HG03066 (cell line): Measurements from ENCODE around the gene AOPEP.
A peak's percentile ranks its signal among the peaks of the same experiment; 100 is the strongest.
"Not testable (repeated sequence)": the region's sequence is repeated elsewhere in the genome, so short reads cannot be mapped to it uniquely, and the experiment has no call there.

Source experiments
- ATAC-seq: cut with Tn5 transposase; IDR thresholded peaks from one replicate; pipeline ENCODE4 v1.9.1; 2021; ENCODE audit warnings: low read depth; ENCODE audit not compliant: unreplicated experiment

Gene AOPEP

DNA sequence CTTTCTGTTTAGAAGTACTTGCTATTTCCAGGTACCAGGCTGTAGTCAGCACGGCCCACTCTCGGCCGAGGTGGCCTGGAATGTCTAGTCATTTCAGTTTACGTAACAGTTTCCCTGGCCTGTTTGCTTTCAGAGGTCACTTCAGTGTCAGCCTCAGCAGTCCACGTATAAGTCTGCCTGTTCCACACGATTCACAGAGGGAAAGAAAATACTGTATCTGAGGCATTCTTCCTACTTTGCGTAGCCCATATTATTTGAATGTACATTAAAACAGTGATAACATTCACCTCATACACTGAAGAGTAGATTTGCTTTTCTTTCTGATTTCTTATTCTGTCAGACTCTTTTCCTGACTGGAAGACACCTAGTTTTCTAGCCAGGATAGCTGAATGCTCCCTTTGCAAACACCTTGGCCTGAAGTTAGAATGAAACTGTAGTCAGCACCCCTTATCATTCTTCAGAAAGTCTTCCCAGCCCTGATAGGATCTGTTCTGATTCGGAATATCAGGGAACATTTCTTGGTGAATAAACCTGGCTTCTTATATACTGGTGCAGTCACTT, 140.9 kb downstream of the AOPEP start:
- ATAC-seq, result no peak

DNA sequence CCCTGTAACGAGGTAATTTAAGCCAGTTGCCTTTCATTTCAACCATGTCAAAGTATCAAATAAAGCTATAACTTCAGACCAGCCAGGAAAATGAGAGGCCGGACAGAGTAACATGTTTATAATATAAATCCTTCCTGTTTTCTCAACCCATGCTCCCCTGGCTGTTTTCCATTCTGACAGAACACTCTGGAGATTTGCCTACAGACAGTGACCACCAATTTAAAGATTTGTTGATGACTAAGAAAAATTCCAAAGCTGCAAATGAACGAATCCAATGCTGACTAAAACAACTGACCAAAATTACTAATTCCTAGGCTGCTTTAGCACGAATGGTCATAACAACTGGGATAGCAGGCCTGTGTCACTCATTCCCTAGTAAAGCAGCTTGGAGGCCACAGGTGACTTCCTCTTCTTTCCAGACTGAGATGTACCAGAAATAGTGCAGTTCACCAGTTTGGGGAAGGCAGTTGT, 141.4 kb downstream of the AOPEP start:
- ATAC-seq, result no peak

DNA sequence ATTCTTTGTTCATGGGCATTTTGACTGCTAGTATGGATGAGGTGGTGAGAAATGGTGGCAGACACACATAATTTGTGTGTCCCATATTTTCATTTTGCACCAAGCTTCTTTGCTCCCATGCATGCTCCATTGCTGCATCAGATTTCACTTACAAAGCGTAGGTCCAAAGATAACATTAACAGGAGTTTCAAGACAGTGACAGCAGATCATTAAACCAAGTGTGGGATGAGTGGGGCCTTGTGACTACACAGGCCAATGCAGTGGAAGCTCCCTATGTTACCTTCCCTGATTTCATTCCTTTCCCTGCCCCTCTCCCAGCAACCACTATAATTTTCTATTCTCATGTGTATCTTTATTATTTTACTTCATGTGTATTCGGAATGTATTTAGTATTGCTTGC, 142.0 kb downstream of the AOPEP start:
- no peak for ATAC-seq

DNA sequence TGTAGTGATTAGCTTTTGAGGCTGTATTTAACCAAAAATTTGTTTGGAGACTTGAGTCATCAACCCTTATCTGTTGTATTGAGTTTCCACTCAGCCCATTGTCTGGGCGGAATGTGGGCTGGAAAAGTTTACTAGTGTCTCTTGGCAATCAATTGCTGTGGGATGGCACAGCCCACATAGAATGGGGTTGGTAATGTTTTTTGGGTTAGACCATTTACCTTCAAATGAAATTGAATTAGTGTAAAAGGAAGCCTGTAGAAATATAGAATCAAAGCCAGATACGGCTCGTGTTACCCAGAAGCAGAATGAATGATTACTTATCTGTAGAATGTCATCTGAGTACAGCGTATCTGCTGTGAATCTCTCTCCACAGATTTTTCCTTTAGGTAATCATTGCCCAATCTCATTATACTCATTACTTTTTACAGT, 142.9 kb downstream of the AOPEP start:
- no peak for ATAC-seq

DNA sequence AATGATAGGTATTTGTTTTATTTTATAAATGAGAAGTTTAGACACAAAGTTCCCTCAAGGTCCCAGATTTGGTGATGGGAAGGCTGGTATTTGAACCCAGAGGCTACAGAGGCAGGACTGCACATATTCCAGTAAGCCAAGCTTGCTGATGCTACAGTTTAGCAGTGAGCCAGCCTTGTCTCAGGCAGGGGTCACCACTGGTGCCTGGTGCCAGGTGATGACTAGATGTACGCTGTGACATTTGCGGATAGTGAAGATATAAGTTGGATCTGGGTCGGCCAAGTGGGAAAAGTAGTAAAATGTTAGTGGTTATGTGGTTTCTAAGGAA, 143.9 kb downstream of the AOPEP start:
- ATAC-seq, result no peak

DNA sequence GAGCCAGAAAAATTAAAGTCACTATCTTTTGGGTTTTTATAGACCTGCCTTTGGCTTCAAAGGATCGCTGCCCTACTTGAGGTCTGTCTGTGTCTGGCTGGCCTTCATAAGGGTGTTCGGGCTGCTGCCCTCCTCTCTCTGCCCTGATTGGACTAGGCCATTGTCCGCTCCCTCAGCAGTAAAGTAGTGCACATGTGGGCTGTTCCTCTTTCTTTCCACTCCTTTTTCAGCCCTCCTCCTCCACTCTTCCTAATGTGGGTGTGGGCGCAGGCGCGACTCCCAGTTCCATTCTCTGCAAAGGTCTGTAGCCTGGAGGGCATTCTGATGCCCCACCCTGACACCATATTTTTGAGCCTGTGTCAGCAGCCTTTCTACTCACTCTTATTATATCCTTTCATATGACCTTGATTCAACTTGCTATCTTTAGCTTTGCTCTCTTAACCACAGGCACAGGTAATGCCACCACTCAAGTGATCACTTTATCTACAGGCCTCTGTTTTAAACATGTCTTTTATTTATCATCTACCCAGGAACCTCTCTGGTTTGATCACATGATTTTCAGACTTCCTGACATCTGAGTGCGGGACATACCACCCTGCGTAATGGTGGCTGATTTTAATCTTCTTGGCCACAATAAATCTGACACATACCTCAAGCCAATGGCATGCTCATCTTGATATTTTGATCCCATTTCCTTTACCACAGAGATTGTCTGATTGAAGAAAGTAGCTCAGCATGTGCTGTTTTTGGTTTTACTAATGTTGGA, 144.5 kb downstream of the AOPEP start:
- ATAC-seq, result no peak

DNA sequence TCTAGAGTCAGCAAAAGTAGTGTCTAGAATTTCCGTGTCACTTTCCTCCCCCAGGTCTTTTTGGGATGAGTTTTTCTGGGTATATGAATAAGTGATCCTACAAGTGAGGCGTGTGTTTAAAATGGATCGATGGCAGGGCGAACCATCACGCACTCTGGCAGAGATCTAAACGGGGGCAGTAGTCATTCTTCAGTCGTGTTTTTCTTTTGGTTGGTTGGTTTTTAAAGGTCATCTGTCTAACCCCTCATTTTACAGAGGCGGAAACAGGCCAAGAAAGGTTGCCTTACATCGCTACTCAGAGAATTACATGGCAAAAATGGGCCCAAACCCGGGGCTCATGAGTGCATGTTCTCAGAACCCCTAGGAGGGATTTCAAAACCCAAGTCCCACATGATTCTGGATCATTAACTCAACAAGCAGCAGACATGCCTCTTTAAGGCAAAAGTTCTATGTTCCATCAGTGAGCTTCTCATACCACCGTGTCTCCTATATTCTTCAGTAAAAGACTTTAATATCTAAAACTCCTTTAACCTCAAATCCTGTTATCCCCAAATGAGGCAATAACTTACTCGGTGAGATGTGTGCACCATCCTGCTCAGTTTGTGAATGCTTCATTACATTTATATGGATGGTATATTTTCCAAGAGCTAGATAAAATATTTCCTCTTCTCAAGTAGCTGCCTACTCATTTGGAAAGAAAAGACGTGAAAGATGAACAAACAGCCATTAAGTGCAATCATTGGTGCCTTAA, 145.8 kb downstream of the AOPEP start:
- no peak for ATAC-seq

DNA sequence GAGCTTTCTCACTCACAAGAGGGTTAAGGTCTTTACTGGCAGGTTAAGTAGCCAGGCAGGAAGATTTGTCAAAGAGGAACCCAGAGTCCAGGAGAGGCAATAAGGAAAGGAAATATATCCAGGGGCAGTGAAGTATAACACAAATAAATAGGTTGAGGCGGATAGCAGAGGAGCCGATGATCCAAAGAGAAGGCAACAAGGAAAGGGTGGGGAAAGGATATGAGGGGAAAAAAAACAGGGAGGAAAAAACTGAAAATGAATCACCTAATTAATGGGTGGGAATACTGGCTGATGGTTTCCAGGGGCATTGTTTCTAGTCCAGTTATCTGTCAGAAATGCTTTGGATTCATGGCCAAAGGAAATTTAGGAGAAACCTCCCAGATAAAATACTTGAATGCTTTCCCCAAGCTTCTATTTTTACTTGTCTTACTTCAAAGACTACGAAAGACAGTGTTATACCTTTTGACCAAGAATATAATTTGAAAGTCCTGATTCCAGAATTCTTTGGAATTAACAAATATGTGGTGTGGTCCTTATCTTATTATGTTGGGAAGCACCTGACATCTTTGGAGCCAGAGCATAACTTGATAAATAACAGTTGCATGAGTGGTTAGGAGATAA, 146.5 kb downstream of the AOPEP start:
- no peak for ATAC-seq

DNA sequence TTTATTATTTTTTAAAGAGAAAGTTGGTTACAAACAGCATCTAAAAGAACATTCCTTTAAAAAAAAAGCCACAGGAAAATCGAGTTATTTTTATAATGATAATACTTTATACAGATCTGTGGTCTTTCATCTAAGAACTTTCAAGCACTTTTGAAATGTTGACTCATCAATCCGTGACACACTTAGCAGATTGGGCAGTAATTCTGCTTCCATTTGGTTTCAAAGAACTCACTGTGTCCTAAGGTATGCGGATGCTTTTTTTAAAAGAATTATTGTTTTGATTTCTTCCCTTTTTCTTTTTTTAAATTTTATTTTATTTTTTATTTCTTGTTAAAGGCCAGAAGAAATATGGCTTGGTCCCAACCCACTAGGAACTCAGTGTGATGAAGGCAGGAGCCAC, 147.8 kb downstream of the AOPEP start:
- no peak for ATAC-seq

DNA sequence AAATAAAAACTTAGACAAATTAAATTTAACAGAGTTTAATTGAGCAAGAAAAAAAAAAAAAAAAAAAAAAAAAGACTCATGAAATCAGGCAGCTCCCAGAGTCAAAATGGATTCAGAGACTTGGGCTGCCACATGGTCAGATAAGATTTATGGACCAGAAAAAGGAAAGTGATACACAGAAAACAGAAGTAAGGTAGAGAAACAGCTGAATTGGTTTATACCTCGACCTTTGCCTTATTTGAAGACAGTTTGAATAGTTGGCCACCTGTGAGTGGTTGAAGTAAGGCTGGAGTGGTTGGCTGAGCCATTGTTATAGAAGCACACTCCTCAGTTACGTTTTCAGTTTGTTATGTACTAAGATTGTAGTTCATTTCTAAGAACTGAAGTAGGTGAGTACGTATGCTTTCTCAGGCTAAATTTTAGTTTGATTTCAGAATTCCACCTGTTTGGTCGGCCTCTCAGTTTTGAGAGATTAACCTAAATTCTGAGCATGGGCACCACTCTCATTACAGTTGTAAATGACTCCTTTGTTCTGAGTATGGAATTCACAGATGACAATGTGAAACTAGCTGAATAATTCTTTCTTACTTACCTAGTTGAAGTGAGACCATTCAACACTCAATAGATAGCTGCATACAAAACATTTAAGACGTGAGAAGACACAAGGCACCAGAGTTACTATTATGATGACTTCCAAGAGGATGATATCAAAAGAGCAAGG, 149.0 kb downstream of the AOPEP start:
- peak; percentile 67 for ATAC-seq

DNA sequence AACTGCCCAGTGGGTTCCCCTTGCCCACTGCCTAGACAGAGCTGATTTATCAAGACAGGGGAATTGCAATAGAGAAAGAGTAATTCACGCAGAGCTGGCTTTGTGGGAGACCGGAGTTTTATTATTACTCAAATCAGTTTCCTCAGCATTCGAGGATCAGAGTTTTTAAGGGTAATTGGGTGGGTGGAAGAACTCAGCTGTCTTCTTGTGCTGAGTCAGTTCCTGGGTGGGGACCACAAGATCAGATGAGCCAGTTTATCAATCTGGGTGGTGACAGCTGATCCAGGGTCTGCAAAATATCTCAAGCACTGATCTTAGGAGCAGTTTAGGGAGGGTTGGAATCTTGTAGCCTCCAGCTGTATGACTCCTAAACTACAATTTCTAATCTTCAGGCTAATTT, 152.3 kb downstream of the AOPEP start:
- ATAC-seq, result not testable (repeated sequence)

DNA sequence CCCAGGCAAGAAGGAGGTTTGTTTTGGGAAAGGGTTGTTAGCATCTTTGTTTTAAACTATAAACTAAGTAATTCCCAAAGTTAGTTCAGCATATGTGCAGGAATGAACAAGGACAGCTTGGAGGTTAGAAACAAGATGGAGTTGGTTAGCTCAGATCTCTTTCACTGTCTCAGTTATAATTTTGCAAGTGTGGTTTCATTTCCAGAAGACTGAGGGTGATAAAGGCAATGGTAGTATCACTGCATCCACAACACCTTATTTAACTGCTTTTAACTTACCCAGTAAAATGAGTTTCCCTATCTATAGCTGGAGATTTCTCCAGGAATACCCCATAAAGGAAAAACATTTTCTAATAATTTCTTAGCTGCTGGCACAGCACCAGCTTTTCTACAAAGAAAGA, 152.7 kb downstream of the AOPEP start:
- ATAC-seq, result no peak

DNA sequence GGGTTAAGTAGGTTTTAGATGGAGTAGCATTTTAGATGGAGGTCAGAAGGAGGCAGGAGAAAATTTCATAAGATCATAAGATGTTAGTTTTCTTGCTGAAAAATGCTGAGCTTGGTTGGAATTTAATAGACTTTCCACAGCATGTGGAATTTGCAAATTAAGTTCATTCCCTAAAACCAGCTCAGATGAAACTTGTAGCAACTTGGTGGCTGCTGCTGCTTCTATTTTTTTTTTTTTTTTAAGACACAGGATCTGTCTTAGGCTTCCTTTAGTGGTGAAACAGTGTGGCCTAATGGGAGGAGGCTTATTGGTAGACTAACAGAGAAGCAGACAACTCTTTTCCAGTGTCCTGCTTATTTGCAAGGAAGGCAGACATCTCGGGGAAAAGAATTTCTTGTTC, 154.5 kb downstream of the AOPEP start:
- ATAC-seq, result no peak

DNA sequence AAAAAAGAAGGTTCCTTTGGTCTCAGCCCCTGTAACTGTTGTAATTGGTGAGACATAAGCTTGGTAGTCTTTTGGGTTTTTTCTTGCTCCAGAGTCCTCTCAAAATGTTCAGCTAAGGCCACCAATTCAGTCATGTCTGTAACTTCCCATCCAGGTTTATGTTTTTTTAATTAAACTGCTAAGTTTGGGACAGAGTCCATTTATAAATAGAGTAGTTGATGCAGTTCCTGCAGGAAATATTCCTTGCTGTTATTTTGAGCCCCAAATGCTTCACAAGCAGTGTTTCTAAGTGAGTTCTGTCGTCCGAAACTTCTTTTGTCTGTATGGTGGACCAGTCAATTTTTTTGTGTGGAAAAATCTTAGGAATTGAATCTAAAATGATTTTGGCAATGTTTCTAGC, 155.0 kb downstream of the AOPEP start:
- ATAC-seq, result no peak

DNA sequence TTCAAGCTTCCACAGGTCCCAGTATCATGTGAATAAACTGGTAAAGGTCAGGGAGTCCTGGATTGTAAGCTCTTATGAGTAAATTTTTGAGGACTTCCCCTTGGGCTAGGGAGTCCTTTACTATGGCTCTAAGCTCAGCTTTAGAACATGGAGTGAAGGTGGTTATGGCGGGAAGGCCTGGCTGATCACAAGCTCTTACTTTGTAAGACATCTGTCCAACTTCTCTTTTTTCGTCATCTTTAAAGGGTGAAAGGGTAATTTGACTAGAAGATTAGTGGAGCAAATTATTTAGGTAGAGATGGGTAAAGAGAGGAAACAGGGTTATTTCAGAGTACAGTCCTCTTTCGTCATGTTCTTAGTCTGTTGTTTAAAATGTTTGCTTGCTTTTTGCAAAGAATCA, 155.4 kb downstream of the AOPEP start:
- ATAC-seq, result no peak

DNA sequence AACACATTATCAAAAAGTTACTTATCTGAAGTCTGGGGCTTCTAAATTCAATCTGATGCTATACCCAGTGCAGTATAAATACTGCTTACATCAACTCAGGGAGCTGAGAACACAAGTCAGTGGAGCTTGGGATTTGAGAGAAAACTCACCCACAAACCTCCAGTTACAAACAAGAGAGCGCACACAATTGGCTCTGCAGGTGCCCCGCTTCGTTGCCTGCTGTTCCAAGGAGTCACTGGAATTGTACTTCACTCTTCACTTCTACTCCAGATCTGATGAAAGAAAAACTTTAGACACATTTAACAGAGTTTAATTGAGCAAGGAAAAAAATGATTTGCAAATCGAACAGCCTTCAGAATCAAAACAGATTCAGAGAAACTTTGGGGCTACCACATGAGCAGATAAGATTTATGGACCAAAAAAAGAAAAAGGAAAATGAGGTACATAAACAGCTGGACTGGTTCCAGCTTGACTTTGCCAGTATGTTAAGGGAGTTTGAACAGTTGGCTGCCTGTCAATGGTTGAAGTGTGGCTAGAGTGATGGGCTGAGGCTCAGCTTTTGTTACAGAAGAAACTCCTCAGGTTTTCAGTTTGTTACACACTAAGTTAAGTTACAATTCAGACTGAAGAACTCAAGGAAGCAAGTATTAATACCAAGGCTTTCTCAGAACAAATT, 156.6 kb downstream of the AOPEP start:
- no peak for ATAC-seq

DNA sequence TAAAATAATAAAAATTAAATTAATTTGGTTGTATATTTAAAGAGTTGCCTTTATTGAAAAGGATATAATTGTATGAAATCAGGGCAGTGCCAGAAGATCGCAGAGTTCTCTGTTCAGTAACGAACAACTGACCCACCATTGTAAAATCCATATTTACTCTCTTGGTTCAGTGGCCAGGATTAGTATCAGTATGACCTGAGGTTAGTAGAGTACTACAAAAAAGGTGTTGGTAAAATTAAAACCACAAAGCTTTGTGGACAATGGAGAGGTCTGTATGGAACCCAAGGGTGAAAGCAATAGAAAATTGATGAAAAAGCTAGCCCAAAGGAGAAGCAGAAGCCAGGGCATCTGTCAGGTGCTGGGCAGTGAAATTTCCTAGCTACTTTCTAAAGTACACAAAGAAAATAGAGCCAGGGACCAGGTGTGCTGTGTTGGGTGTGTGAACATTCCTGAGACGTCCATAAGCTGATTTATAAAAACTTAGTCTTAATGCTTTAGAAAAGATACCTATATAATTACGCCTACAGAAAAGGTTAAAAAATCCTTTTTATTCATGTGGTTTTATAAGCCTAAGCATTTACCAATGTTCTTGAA, 159.5 kb downstream of the AOPEP start:
- no peak for ATAC-seq

DNA sequence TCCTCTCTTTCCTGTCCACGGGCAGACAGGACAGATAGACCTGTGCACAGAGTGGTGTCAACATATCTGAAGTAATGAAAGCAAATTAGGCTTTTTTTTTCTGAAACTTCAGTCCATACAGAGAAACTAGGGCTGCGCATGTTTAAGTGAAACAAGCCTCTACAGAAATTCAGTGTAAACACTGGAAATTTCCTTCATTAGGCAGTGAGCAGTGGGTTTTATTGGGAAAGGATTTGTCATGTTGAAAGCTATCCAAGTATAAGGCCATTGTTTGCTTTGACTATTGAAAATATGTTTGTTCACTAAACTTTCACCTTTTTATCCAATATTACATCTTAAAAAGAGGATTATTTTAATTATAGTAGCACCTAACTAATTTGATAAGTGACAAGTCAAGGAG, 161.2 kb downstream of the AOPEP start:
- ATAC-seq, result no peak

DNA sequence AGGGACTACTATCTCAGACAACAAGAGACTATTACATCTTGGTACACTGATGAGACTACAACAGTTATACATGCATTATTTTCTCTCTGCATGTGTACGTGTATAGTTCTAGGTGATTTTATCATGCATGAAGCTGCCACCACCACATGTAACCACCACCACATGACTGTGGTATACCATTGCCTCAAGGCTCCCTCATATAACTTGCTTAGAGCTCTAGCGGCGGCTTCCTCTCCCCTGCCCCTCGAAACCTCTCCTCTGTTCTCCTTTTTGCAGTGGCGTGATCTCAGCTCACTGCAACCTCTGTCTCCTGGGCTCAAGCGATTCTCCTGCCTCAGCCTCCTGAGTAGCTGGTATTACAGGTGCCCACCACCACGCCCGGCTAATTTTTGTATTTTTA, 162.3 kb downstream of the AOPEP start:
- no peak for ATAC-seq

DNA sequence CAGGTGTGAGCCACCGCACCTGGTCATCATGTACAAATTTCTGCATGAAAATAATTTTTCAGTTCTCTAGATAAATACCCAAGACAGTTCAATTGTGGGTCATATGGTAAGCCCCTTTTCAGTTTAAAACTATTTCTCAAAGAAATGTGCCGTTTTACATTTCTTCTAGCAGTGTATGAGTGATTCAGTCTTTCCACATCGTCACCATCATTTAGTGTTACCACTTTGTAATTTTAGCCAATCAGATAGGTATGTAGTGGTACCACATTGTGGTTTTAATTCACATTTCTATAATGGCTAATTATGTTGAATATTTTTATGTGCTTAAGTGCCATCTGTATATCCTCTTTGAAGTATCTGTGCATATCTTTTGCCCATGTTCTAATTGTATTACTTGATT, 163.1 kb downstream of the AOPEP start:
- ATAC-seq, result no peak
